H9 (cell line): ENCODE data around the gene SLCO4A1. TPM values are rescaled to one million over a fixed set of nuclear protein-coding genes. Genes with fewer than 3 reads are reported as not detected.
A peak's percentile ranks its signal among the peaks of the same experiment; 100 is the strongest.

Experiments used
- DNase-seq: peaks from one replicate; pipeline ENCODE4 v3.0.0-alpha.2; 2017
- H2AFZ ChIP-seq: one replicate; pipeline ENCODE4 v1.6.1; 2013; ENCODE audit warnings: mild to moderate bottlenecking, low read length, control low read depth, moderate library complexity
- H2AK5ac ChIP-seq: 2 replicates; pipeline ENCODE4 v1.6.1; 2013; ENCODE audit warnings: low read length, control low read depth, mixed read lengths; ENCODE audit not compliant: insufficient read length
- H2BK120ac ChIP-seq: one replicate; pipeline ENCODE4 v1.6.1; 2013; ENCODE audit warnings: low read depth, mild to moderate bottlenecking, low read length, control low read depth, inconsistent platforms; ENCODE audit not compliant: poor library complexity, severe bottlenecking
- H2BK12ac ChIP-seq: 2 replicates; pipeline ENCODE4 v1.6.1; 2013; ENCODE audit warnings: low read length, control low read depth, mixed read lengths, low read depth; ENCODE audit not compliant: insufficient read length
- H2BK15ac ChIP-seq: 2 replicates; pipeline ENCODE4 v1.6.1; 2013; ENCODE audit warnings: low read depth, low read length, control low read depth
- H2BK20ac ChIP-seq: one replicate; pipeline ENCODE4 v1.6.1; 2013; ENCODE audit warnings: low read depth, mild to moderate bottlenecking, low read length, control low read depth, inconsistent platforms; ENCODE audit not compliant: poor library complexity, severe bottlenecking
- H2BK5ac ChIP-seq: 2 replicates; pipeline ENCODE4 v1.6.1; 2013; ENCODE audit warnings: low read length, control low read depth, mixed read lengths; ENCODE audit not compliant: insufficient read length
- H3K14ac ChIP-seq: 2 replicates; pipeline ENCODE4 v1.6.1; 2013; ENCODE audit warnings: low read length, control low read depth; ENCODE audit not compliant: insufficient read depth
- H3K18ac ChIP-seq: 2 replicates; pipeline ENCODE4 v1.6.1; 2013; ENCODE audit warnings: low read depth, mild to moderate bottlenecking, mixed read lengths, low read length, control low read depth; ENCODE audit not compliant: insufficient read length
- H3K23ac ChIP-seq: 2 replicates; pipeline ENCODE4 v1.6.1; 2013; ENCODE audit warnings: low read length, control low read depth, mixed read lengths, low read depth; ENCODE audit not compliant: insufficient read length
- H3K23me2 ChIP-seq: 2 replicates; pipeline ENCODE4 v1.6.1; 2013; ENCODE audit warnings: low read depth, mild to moderate bottlenecking, mixed read lengths, low read length, control low read depth; ENCODE audit not compliant: insufficient read length, poor library complexity, severe bottlenecking
- H3K27ac ChIP-seq: 2 replicates; pipeline ENCODE4 v1.5.1; 2013; ENCODE audit warnings: low read length, control low read depth, mixed read lengths, low read depth; ENCODE audit not compliant: insufficient read length
- H3K27me3 ChIP-seq: 2 replicates; pipeline ENCODE4 v1.6.1; 2013; ENCODE audit warnings: low read length, control low read depth, inconsistent platforms; ENCODE audit not compliant: insufficient read depth
- H3K4ac ChIP-seq: 2 replicates; pipeline ENCODE4 v1.6.1; 2013; ENCODE audit warnings: low read depth, mild to moderate bottlenecking, control low read depth, inconsistent platforms, low read length, moderate library complexity
- H3K4me1 ChIP-seq: 2 replicates; pipeline ENCODE4 v1.6.1; 2013; ENCODE audit warnings: low read length, control low read depth, inconsistent platforms; ENCODE audit not compliant: insufficient read depth
- H3K4me2 ChIP-seq: 2 replicates; pipeline ENCODE4 v1.6.1; 2013; ENCODE audit warnings: low read length, control low read depth, mixed read lengths; ENCODE audit not compliant: insufficient read length, insufficient read depth
- H3K56ac ChIP-seq: 2 replicates; pipeline ENCODE4 v1.6.1; 2013; ENCODE audit warnings: low read depth, mild to moderate bottlenecking, mixed read lengths, low read length, control low read depth; ENCODE audit not compliant: insufficient read length
- H3K79me1 ChIP-seq: 2 replicates; pipeline ENCODE4 v1.6.1; 2013; ENCODE audit warnings: low read depth, mild to moderate bottlenecking, moderate library complexity, low read length, control low read depth, inconsistent platforms; ENCODE audit not compliant: insufficient read depth, poor library complexity, severe bottlenecking
- H3K79me2 ChIP-seq: 2 replicates; pipeline ENCODE4 v1.6.1; 2013; ENCODE audit warnings: low read length, control low read depth, inconsistent platforms; ENCODE audit not compliant: insufficient read depth
- H3K9ac ChIP-seq: 2 replicates; pipeline ENCODE4 v1.6.1; 2013; ENCODE audit warnings: low read length, control low read depth, mixed read lengths; ENCODE audit not compliant: insufficient read length; ENCODE audit errors: extremely low read depth
- H3K9me3 ChIP-seq: one replicate; pipeline ENCODE4 v1.6.1; 2013; ENCODE audit warnings: low read depth, low read length, inconsistent platforms; ENCODE audit not compliant: control insufficient read depth
- H3T11ph ChIP-seq: one replicate; pipeline ENCODE4 v1.6.1; 2013; ENCODE audit warnings: mild to moderate bottlenecking, low read length, control low read depth, inconsistent platforms
- H4K20me1 ChIP-seq: one replicate; pipeline ENCODE4 v1.6.1; 2013; ENCODE audit not compliant: control insufficient read depth, insufficient read length, insufficient read depth
- H4K5ac ChIP-seq: 2 replicates; pipeline ENCODE4 v1.6.1; 2013; ENCODE audit warnings: low read depth, mild to moderate bottlenecking, mixed read lengths, low read length, control low read depth; ENCODE audit not compliant: insufficient read length
- H4K8ac ChIP-seq: replicated peaks from 2 replicates; pipeline ENCODE4 v1.6.1; 2013; ENCODE audit warnings: low read length, control low read depth, mixed read lengths, low read depth; ENCODE audit not compliant: insufficient read length
- H4K91ac ChIP-seq: 2 replicates; pipeline ENCODE4 v1.6.1; 2013; ENCODE audit warnings: low read depth, mild to moderate bottlenecking, moderate library complexity, mixed read lengths, low read length, control low read depth; ENCODE audit not compliant: insufficient read length
- H3K27ac Mint-ChIP-seq, 3 experiments: 2 replicates in 2 of 3; 3 replicates in 1 of 3; pipeline ENCODE4 v1.8.0; 2020 to 2021; ENCODE audit warnings: mixed read lengths in 3 of 3, mild to moderate bottlenecking in 1 of 3, moderate library complexity in 1 of 3
- H3K27me3 Mint-ChIP-seq: 2 replicates; pipeline ENCODE4 v1.8.0; 2021; ENCODE audit warnings: low read depth, mild to moderate bottlenecking, moderate library complexity, mixed read lengths
- H3K36me3 Mint-ChIP-seq, 3 experiments: 2 replicates in 2 of 3; 3 replicates in 1 of 3; pipeline ENCODE4 v1.8.0; 2020 to 2021; ENCODE audit warnings: low read depth in 3 of 3, mixed read lengths in 3 of 3; ENCODE audit not compliant: insufficient read depth in 1 of 3
- H3K4me1 Mint-ChIP-seq, 2 experiments: 2 replicates each; pipeline ENCODE4 v1.8.0; 2020; ENCODE audit warnings: mixed read lengths in 2 of 2
- H3K4me3 Mint-ChIP-seq, 2 experiments: 2 replicates in 1 of 2; 3 replicates in 1 of 2; pipeline ENCODE4 v1.8.0; 2020 to 2021; ENCODE audit warnings: mild to moderate bottlenecking in 2 of 2, mixed read lengths in 2 of 2, moderate library complexity in 1 of 2
- H3K9me3 Mint-ChIP-seq, 2 experiments: 2 replicates in 1 of 2; 3 replicates in 1 of 2; pipeline ENCODE4 v1.8.0; 2020; ENCODE audit warnings: mild to moderate bottlenecking in 2 of 2, mixed read lengths in 2 of 2, moderate library complexity in 1 of 2
- WGBS: extraction: QIAGEN DNeasy Blood & Tissue Kit; methylation state at CpG from one replicate; pipeline ENCODE4 v1.1.7; 2013; ENCODE audit warnings: missing lambda C conversion rate, low lambda C conversion rate, mixed read lengths; ENCODE audit not compliant: insufficient read length; ENCODE audit errors: extremely low coverage; 5-methylcytosine and 5-hydroxymethylcytosine counted together
- total RNA-seq: library from RNA; stranded (reverse); gene quantifications from 2 replicates; pipeline ENCODE4 v1.2.1, GENCODE V29; 2021
- TF ChIP-seq, protein P1 (sequence below): fragments of 200-600 bp; sonication (generic); conservative IDR thresholded peaks from 3 replicates; pipeline ENCODE4 v1.8.0; 2021; ENCODE audit warnings: antibody characterized with exemption, mild to moderate bottlenecking

SLCO4A1 gene
- total RNA-seq, 1 experiment from 2014 or later: 9.4 TPM

DNA sequence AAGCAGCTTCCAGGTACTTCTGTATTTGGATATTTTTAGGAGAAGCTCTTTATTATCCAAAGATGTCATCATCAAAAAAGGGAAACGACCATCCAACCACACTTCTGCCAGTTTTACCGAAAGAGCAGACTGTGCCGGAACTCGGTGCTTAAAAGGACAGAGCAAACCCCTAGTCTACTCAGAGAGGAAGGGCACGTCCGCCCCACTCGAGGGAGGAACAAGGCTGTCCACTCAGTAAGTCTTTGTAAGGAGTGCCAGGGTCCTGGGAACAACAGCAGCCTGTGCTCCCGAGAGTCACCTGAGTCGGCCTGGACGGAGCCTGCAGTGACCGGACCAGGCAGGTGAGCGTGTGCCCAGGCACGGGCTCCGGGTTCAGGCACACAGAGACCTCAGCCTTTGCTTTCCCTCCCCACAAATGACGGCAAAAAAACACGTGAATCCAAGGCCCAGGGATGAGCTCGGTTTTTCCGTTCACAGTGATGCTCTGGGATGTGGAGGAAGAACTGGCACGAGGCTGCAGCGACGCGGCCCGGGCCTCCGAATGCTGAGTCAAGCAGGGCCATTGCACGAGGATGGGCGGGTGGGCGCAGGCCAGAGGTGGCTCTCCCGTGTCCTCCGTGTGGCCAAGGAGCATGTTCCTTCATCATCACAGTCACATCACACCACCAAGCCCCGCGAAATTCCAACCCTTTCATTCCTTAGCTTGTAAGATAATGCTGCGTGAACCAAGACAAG lies 17.4 kb upstream of the SLCO4A1 start:
- Mint-ChIP-seq H3K4me1 (peaks cover 17 to 24% of the 10 kb centered on the region in 2 experiments), H3K27me3 (no peaks in the 10 kb centered on the region; the same call in none of the 2 replicates), H3K36me3 (no peaks in the 10 kb centered on the region), H3K27ac (no peak overlapping the region; a peak in 1 of 7 replicates), H3K9me3 (no peaks in the 10 kb centered on the region), H3K4me3 (no peak overlapping the region)
- Histone ChIP-seq H3K56ac (no peak overlapping the region), H2BK5ac (no peak overlapping the region), H3K14ac (no peak overlapping the region), H3T11ph (no peak overlapping the region), H3K18ac (no peak overlapping the region), H3K9ac (no peak overlapping the region), H3K23me2 (no peaks in the 10 kb centered on the region), H4K91ac (no peak overlapping the region), H3K79me1 (no peaks in the 10 kb centered on the region), H2AFZ (no peak overlapping the region), H3K4me1 (peaks cover 2% of the 10 kb centered on the region; the same call in 1 of the 2 replicates), H3K4me2 (no peak overlapping the region), H3K27me3 (no peaks in the 10 kb centered on the region), H3K27ac (no peak overlapping the region), H2BK120ac (no peak overlapping the region), H2BK12ac (no peak overlapping the region), H3K23ac (no peak overlapping the region), H4K8ac (no peak overlapping the region), H2BK15ac (no peak overlapping the region), H4K20me1 (no peaks in the 10 kb centered on the region), H2BK20ac (no peak overlapping the region), H3K9me3 (no peaks in the 10 kb centered on the region), H3K4ac (no peak overlapping the region), H4K5ac (no peak overlapping the region), H2AK5ac (no peak overlapping the region), H3K79me2 (no peaks in the 10 kb centered on the region)
- no peak for DNase-seq
- no CpG with 5 or more reads among the region's 32 CpGs for WGBS
- TF ChIP-seq, protein P1, sequence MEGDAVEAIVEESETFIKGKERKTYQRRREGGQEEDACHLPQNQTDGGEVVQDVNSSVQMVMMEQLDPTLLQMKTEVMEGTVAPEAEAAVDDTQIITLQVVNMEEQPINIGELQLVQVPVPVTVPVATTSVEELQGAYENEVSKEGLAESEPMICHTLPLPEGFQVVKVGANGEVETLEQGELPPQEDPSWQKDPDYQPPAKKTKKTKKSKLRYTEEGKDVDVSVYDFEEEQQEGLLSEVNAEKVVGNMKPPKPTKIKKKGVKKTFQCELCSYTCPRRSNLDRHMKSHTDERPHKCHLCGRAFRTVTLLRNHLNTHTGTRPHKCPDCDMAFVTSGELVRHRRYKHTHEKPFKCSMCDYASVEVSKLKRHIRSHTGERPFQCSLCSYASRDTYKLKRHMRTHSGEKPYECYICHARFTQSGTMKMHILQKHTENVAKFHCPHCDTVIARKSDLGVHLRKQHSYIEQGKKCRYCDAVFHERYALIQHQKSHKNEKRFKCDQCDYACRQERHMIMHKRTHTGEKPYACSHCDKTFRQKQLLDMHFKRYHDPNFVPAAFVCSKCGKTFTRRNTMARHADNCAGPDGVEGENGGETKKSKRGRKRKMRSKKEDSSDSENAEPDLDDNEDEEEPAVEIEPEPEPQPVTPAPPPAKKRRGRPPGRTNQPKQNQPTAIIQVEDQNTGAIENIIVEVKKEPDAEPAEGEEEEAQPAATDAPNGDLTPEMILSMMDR: 0 out of 3 replicates have a peak, but pooled peaks have one; percentile 1
